ENCODE results near the gene ABCC11. TPM values are rescaled to one million over a fixed set of nuclear protein-coding genes. Genes with fewer than 3 reads are reported as not detected.

Gene ABCC11
- total and polyA plus RNA-seq, 8 donors, result 0.03 to 0.73 TPM; not detected in 6

- intact Hi-C loops (cut with DNase I; ENCODE audit: low total_unique reads), result no loop called here
- Histone ChIP-seq H3K36me3 (no peaks in the 10 kb centered on the region), H3K4me3 (no peak overlapping the region), H3K9me3 (no peaks in the 10 kb centered on the region), H3K27ac (no peak overlapping the region), H3K4me1 (peaks cover 0 to 15% (median 3%) of the 10 kb centered on the region in 4 donors), H3K27me3 (no peaks in the 10 kb centered on the region)
- peak; percentile 44 to 66 for DNase-seq
- WGBS, 5 donors, result 65 to 73% (median 72%) methylated on average over 11 of the region's 11 CpGs
- no peak for TF ChIP-seq EP300 (IDR thresholded peaks at IDR 0.05)
Observed at GRCh38 chr16:48231727-48232492, 15.4 kb downstream of the ABCC11 start.

DNA sequence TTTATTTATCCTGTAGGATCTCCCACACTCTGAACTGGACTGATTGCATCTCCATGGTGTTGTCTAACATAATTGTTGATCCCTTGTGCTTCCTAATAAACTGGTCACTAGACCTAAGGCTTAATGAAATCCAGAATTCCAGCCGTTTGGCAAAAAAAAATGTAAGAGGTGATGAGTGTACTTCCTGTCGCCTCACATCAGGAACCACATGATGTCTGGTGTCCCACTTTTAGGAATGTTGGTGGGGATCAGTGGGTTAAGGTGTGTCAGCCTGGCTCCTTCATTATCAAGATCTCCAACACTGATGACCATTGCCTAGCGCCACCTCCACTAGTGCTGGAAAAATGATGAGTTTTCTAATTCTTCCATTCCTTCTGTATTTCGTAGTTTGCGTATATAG lies 21.9 kb downstream of the ABCC11 start:
- no peaks in the 10 kb centered on the region for H3K9me3 ChIP-seq

GRCh38 chr16:48223490-48223889 lies 23.8 kb downstream of the ABCC11 start:
- no peaks in the 10 kb centered on the region for H3K36me3 ChIP-seq
- intact Hi-C loops (cut with DNase I; ENCODE audit: low total_unique reads), result no loop called here
- no peaks in the 10 kb centered on the region for H3K4me1 ChIP-seq
- 93 to 98% (median 97%) methylated on average over 4 of the region's 4 CpGs for WGBS, 5 donors
- no peak overlapping the region for H3K4me3 ChIP-seq
- H3K27ac ChIP-seq, result no peak overlapping the region
- no peaks in the 10 kb centered on the region for H3K9me3 ChIP-seq
- no peak for TF ChIP-seq POLR2A (IDR thresholded peaks at IDR 0.05)
- TF ChIP-seq POLR2AphosphoS5 (IDR thresholded peaks at IDR 0.05), result no peak
- TF ChIP-seq, protein P1, sequence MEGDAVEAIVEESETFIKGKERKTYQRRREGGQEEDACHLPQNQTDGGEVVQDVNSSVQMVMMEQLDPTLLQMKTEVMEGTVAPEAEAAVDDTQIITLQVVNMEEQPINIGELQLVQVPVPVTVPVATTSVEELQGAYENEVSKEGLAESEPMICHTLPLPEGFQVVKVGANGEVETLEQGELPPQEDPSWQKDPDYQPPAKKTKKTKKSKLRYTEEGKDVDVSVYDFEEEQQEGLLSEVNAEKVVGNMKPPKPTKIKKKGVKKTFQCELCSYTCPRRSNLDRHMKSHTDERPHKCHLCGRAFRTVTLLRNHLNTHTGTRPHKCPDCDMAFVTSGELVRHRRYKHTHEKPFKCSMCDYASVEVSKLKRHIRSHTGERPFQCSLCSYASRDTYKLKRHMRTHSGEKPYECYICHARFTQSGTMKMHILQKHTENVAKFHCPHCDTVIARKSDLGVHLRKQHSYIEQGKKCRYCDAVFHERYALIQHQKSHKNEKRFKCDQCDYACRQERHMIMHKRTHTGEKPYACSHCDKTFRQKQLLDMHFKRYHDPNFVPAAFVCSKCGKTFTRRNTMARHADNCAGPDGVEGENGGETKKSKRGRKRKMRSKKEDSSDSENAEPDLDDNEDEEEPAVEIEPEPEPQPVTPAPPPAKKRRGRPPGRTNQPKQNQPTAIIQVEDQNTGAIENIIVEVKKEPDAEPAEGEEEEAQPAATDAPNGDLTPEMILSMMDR (IDR thresholded peaks at IDR 0.05), result no peak
- TF ChIP-seq EP300 (IDR thresholded peaks at IDR 0.05), result no peak
- DNase-seq, result no peak
- H3K27me3 ChIP-seq, result peaks cover 0 to 5% (median 0%) of the 10 kb centered on the region in 3 donors

More for the DNA sequence above, 21.9 kb downstream of the ABCC11 start:
- no peak for TF ChIP-seq POLR2A (IDR thresholded peaks at IDR 0.05)
- Histone ChIP-seq H3K4me1 (peaks cover 0 to 5% (median 2%) of the 10 kb centered on the region in 4 donors), H3K27me3 (peaks cover 0 to 5% (median 0%) of the 10 kb centered on the region in 3 donors), H3K27ac (no peak overlapping the region), H3K36me3 (no peaks in the 10 kb centered on the region), H3K4me3 (no peak overlapping the region)
- 77 to 91% (median 84%) methylated on average over 5 of the region's 5 CpGs for WGBS, 5 donors
- intact Hi-C loops (cut with DNase I; ENCODE audit: low total_unique reads), result no loop called here
- DNase-seq, result no peak

DNA sequence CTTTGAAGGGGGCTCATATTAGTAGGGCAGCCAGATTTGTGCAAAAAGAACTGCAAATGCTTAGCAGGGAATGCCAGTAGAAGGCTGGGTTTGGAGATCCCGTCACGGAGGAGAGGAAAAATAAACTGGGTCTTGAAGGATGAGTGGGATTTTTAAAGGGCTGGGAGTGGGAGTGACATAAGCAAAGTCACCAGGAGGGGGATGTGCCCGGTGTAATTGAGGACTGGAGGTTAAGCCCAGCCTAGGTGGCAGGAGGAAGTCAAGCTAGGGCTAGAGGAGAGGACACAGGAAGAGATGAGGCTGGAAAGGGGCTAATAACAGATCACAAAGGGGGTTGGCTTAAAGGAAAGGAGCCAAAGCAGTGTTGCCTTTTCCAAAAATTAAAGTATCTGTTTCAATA lies 26.4 kb downstream of the ABCC11 start:
- no peak for DNase-seq
- WGBS, 5 donors, result 60 to 82% (median 71%) methylated on average over 3 of the region's 3 CpGs
- Histone ChIP-seq H3K4me1 (no peaks in the 10 kb centered on the region), H3K9me3 (no peaks in the 10 kb centered on the region), H3K4me3 (no peak overlapping the region), H3K36me3 (no peaks in the 10 kb centered on the region), H3K27me3 (peaks cover 0 to 5% (median 0%) of the 10 kb centered on the region in 3 donors), H3K27ac (no peak overlapping the region)
- intact Hi-C loops (cut with DNase I; ENCODE audit: low total_unique reads), result no loop called here
- TF ChIP-seq POLR2A (IDR thresholded peaks at IDR 0.05) (no peak), POLR2AphosphoS5 (IDR thresholded peaks at IDR 0.05) (no peak), EP300 (IDR thresholded peaks at IDR 0.05) (no peak)
- TF ChIP-seq, protein P1 (IDR thresholded peaks at IDR 0.05), result no peak

DNA sequence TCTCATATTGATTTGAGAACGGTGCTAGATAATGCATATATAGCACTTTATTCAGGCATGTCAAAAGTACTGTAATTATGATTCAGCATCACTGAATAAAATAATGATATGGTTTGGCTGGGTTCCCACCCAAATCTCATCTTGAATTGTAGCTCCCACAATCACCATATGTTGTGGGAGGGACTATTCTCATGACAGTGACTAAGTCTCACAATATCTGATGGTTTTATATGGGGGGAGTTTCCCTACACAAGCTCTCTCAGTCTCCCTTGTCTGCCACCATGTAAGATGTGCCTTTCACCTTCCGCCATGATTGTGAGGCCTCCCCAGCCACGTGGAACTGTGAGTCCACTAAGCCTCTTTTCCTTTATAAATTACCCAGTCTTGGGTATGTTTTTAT lies 28.9 kb downstream of the ABCC11 start:
- Histone ChIP-seq H3K4me3 (no peak overlapping the region), H3K4me1 (no peaks in the 10 kb centered on the region), H3K27me3 (no peaks in the 10 kb centered on the region), H3K27ac (no peak overlapping the region), H3K9me3 (no peaks in the 10 kb centered on the region), H3K36me3 (no peaks in the 10 kb centered on the region)
- no peak for TF ChIP-seq POLR2AphosphoS5 (IDR thresholded peaks at IDR 0.05)
- no peak for TF ChIP-seq EP300 (IDR thresholded peaks at IDR 0.05)
- TF ChIP-seq, protein P1 (IDR thresholded peaks at IDR 0.05), result no peak
- no peak for TF ChIP-seq POLR2A (IDR thresholded peaks at IDR 0.05)
- WGBS, 5 donors, result 75 to 85% (median 85%) methylated on average over 3 of the region's 3 CpGs
- no peak for DNase-seq
- intact Hi-C loops (cut with DNase I; ENCODE audit: low total_unique reads), result no loop called here
